AML-193 (cell line): Measurements from ENCODE around the gene TDP1.
"Not testable (repeated sequence)": the region's sequence is repeated elsewhere in the genome, so short reads cannot be mapped to it uniquely, and the experiment has no call there.

ENCODE experiments used
- DNase-seq, 2 experiments: peaks; one replicate each; lab custom pipeline; 2025; lab: John Stamatoyannopoulos, UW

Gene TDP1

DNA sequence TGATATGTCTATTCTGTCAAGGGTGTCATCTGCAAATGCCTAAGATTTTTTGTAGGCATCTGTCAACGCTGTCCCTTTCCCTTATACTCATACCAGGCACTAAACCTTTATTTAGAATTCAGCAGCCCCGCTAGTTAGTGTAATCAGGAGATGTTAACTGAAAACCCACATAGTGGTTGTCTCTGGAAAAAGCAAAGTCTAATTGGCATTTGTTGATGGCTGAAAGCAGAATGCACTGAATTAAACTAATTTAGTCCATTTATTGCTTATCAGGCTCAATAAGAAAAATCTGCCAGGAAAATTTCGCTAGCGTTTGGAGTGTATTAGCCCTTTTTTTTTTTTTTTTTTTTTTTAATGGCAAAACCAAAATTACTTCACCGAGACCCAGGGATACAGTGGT lies 34.5 kb downstream of the TDP1 start:
- no peak for DNase-seq

DNA sequence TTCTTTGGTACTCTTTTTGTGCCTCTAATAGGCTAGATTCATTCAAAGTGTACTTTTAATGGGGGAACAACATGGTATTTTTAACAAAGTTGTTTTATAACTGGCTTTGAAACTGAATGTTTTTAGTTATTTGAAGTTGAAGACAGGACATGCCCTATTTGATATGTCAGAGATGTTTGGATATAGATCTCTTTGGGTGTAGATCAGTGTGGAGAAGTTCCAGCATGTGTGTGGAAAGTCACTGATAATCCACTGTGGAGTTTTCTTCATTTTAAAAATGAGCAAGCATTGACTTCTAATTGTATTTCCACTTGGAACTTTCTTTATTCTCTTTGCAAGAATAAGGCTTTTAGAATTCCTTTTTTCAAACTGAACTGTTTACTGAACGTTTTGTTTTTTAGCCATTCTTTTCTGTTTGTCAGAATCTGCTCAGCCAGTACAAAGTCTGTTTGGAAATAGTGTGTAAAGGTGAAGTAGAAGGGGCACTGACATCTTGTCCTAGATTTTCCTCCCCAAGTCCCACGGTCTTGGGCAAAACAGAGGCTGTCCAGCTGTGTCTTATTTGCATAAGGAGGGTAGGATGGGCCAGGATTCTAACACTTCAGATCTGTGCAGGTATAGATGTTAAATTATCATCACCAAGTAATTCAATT lies 35.0 kb downstream of the TDP1 start:
- no peak for DNase-seq

DNA sequence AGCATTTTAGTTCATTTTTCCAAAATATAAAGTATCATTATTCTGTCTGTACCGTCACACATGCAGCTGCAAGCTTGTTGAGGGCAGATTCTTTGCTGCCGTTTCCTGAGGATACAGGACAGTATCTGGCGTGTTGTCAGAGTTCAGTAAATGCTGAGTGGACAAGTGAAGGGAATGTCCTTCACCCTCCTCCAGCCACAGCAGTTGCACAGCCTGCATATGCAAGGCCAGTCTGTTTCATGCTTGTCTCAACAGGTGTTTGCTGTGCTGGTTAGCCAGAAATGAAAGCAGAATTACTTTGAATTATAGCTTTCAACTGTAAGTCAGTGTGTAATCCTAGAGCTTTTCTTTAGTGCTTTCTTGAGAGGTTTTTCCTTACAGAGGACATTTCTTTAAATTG lies 36.5 kb downstream of the TDP1 start:
- DNase-seq, result no peak

DNA sequence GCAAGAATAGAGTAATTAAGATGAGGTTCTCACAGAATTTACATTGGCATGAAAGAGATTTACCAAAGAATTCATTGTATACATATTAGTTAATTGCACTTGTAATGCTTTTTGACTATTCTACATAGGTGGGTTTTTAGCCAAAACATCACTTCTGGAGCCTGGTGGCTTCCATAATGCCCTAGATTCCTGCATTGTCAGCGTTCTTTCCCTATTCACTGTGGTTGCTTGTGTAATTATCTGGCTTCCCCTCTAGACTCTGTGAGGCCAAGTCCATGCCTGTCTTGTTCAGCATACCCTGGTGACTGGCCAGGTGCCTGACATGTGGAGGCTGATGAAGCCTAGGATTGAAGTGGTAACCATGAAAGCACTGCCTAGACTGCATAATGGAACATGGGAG lies 41.2 kb downstream of the TDP1 start:
- no peak for DNase-seq

DNA sequence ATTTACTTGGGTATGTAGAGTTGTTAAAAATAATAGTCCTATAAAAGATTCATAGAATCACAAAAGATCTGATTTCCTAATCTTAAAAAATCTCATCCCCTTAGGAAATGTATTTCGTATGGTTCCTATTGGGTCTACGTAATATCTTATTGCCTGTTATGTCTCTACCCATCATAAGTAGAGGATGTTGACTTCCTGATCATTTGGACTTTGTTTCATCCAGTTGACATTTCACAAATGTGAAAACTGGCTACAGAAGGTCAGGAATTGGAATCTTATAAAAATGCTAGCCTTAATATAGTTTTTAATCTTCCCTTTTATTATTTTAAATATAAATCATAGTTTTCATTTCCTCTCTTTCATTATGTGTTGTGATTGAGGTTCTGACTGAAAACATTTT lies 45.2 kb downstream of the TDP1 start:
- no peak for DNase-seq

DNA sequence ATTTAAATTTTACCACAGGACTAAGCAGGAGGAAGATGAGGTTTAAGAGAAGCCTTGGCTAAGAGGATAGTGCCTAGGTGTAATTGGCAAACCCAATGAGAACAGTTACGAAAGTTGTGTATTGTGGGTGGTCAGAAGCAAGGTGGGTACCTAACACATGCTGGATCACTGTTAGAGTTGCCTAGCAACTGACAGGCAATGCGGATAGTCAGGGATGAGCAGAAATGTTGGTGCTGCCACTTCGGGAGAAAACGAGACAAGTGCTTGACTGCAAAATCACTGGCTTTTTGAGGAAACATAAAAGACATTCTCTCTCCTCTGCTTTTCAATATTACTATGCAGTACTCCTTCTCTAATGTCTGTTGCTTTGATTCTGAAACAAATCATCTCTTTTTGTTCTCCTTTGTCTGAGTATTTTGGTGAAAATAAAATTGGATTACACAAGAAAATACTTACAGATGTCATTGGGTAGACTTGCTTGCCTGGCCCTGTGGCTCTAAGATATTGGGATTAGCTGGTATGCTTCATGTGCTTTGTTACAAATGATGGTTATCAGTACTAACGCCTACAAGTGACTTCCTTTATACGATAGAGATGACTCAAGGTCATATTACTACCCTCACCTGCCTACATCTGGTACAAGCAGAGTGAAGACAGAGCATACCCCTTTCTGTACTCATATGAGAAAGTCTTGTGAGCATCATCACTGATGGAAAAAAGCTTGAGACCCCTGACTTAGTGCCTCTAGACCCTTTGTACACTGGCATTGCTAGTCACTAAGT lies 48.0 kb downstream of the TDP1 start:
- no peak for DNase-seq

DNA sequence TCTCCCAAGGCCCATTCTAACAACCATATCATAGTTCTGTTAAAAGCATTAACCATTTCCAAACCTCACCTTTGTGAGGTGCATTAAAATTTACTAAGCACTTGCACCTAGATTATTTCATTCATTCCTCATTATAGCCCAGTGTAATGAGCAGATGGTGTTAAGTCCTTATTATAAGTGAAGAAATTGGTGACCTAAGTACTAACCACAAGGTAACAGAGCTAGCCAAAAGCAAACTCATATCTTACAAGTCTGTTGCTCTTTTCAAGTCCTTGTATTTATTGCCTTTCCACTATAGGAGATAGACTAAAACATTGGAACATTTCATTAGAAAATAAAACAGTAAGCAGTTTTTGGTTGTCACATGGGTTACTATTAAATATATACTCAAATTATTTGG lies 49.7 kb downstream of the TDP1 start:
- DNase-seq, result no peak

DNA sequence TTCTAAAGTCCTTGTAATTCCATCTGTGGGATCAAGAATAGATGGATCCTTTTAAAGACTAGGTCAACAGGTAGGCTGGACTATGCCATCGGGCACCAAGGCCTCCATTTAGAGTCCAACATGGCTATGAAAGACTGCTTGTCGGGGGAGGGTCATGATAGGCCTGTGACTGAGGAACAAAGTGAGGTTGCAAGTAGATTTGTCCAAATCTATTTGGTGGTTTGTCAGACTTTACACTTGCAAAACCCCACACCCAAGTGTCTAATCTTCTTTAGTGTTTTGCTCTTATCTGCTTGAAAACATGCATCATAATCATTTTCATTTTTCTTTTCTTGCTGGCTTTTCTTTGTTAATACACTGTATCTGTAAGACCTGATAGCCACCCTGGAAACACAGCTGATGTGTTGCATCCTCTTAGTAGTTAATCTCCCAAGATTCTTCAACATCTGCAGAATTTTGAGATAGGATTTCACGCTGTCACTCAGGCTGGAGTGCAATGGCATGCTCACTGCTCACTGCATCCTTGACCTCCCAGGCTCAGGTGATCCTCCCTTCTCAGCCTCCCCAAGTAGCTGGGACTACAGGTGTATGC lies 50.3 kb downstream of the TDP1 start:
- DNase-seq, result no peak

DNA sequence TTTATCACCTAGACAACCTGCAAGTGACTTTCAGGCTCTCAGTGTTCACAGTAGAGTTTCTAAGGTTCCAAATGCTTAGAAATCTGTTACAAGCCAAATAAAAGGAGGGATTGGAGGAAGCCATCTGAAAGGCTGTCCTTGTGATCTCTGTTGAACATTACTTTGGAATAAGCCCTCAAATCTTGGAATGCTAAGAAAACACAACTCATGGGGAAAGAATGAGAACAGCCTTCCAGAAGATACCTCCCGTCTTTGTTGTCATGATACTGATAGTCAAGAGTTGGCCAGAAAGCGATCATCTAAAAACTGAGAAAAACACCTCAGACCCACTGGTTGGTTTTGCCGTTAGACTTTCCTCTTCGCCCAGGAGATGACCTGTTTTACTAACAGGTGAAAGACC lies 61.6 kb downstream of the TDP1 start:
- no peak for DNase-seq

DNA sequence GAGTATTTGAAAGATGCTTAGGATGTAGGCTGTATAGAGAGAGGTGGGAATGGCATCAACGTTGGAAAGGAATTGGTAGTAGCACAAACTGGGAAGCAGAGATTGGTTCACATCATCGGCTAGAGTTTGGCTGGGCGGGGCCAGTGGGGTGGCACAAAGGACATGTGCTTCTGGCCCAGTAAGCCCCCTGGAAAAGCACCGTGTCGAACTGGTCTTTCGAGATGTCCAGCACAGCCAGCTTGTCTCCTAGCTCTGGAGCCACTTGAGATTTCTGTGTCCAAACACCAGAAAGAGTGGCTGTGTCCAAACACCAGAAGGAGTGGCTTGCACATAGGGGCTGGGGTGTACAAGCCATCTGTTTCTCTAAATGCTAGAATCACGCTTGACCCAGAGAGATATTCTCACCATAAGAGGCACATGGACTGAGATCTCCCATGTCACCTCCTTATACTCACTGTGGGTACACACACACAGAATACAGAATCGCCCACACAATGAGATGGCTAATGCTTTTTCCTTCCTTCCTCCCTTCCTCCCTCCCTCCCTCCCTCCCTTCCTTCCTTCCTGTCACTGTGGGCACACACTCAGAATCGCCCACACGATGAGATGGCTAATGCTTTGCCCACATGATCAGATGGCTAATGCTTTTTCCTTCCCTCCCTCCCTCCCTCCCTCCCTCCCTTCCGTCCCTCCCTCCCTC lies 64.2 kb downstream of the TDP1 start:
- DNase-seq, result no peak

DNA sequence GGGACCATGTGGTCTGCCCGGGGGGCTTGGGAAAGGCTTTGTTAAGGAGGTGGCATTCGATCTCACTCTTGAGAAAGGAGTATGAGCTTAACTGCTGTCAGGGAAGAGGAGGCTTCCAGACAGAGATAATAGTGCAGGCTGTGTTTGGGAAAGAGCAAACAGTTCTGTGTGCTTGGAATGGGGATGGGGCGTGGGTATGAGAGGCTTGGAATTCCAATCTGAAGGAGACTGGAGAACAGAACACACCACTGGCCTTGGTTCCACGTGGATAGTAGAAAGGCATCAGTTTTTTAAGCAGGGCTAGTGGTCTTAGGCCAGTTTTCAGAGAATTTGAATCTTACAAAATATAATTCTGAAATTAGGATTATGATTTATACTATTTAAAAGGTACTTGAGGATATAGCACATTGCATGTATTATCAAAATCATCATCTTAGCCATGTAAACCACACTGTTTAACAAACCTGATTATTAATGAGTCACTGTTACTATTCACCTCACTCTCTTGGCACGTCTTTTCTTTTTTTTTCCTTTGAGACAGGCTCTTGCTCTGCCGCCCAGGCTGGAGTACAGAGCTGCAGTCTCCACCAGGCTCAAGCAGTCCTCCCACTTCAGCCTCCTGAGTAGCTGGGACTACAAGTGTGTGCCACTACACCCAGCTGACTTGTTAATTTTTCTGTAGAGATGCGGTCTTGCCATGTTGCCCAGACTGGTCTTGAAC lies 67.6 kb downstream of the TDP1 start:
- no peak for DNase-seq

DNA sequence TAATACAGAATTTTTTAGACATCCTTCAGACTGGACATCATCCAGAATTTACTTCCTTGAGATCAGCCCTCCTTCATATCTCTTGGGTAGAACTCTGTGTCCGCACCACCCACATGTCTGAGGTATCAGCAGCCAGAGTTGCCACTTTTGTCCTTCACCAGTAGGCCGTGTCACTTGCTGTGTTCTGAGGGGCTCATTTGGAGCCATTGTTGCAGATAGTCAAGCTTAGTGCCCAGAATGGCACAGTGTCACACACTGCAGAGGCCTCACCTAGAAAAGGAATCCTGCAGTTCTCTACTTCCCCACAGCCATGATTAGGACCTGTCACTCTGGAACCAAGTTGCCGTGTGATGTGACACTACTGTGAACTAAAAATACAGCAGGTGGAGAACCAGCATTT lies 69.2 kb downstream of the TDP1 start:
- no peak for DNase-seq

DNA sequence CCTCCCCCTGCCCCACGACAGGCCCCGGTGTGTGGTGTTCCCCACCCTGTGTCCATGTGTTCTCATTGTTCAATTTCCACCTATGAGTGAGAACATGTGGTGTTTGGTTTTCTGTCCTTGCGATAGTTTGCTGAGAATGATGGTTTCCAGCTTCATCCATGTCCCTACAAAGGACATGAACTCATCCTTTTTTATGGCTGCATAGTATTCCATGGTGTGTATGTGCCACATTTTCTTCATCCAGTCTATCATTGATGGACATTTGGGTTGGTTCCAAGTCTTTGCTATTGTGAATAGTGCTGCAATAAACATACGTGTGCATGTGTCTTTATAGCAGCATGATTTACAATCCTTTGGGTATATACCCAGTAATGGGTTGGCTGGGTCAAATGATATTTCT lies 70.9 kb downstream of the TDP1 start:
- not testable (repeated sequence) for DNase-seq

DNA sequence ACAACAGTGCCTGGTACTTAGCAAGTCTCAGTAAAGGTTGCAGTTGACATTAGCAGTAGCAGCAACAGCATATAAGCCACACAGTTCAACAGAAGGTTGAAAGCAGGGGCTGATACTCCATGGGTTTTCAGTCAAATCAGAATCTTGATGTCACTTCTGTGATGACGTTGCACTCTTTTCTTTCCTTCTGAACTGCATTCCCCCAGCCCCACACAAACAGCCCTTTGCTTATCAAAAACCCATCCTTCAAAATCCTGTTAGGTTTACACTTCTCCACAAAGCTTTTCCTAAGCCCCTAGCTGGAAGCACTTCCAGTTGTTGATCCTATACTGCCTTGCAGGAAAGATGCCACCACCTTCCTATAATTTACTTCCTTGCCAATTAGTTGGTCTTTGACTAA lies 72.1 kb downstream of the TDP1 start:
- no peak for DNase-seq

DNA sequence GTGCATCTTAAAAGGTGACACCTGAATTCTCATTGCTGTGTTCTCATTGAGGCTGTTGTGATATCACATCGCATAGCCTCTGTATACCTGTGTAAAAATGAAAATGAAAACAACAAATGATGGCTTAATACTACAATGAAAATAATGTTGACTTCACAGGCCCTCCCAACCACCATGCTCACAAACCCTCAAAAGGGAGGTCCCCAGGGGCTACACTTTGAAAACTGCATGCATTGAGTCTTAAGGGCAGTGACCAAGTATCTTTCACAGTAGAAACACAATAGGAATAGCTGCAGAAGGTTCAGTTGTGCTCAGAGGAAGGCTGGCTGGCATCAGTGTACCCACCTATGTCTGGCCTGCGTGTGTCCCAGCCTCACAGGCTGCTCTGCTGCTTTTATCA lies 78.4 kb downstream of the TDP1 start:
- no peak for DNase-seq

DNA sequence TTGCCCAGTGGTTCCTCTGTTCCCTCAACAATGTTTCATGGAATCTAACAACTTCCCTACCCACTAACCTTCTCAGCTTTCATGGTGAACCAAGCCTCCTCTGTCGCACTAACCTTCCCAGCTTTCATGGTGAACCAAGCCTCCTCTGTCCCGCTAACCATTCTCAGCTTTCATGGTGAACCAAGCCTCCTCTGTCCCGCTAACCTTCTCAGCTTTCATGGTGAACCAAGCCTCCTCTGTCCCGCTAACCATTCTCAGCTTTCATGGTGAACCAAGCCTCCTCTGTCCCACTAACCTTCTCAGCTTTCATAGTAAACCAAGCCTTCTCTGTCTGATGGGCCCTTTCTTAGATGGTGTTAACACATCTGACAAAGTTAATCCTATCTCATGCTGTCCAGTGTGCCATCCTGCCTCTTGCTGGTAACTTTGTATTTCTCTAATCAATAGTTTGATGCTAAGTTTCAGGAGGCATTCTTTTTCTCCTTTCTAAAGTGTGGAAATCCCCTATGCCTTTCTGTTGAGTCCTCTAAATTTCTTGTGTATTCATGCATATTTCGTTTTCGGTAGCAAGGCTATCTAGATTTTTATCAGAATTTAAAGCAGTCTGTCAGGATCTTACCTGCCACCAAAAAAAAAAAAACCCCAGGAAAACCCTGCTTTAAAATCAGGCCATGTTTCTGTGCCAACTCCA lies 79.3 kb downstream of the TDP1 start:
- DNase-seq, result no peak

DNA sequence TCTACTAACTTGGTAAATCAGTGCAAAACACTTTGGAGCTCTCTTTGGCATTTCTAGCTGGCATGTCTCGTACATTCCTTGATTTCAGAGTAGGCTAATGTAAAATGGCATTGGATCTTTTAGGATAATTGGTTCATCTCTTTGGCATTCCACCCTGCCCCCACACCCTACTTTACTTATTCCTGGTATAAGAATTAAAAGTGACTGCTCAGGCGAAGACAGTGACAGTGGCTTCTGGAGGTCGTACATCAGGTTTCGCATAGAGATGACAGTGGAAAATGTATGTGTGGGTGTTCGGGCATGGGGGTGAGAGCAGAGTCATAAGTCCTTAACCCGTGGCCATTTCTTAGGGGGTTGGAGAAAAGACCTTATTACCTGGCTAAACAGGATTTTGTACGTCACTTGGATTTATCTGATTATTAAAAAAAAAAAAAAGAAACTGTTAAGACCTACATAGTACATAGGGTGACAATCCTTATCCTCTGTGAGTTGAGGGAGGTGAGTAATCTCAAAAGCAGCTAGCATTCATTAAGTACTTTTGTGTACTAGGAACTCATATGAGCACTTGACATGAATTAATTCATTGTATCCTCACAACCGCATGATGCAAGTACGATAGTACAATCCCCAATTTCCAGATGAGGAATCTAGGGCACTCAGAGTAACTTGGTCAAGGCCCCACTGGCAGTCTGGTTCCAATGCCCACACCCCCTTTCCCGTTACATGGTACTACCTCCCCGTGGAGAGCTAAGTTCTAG lies 83.7 kb downstream of the TDP1 start:
- DNase-seq, result no peak

DNA sequence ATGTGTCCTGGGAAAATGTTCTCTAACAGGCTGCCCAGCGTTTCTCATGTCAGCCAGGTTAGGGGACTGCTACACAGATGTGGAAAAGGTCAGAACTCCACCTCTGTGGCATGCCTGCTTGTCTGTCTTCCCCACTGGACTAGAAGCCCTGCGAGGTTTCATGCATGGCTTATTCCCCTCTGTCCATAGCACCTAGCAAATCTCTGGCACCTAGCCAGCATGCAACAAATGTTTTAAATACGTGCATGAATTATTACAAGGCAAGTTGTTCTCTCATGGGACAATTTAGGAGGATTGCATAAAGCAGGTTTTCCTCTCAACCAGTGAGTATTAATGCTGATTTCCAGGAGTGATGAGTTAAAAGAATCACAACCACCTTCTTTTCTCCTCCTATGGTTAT lies 84.7 kb downstream of the TDP1 start:
- DNase-seq, result no peak

DNA sequence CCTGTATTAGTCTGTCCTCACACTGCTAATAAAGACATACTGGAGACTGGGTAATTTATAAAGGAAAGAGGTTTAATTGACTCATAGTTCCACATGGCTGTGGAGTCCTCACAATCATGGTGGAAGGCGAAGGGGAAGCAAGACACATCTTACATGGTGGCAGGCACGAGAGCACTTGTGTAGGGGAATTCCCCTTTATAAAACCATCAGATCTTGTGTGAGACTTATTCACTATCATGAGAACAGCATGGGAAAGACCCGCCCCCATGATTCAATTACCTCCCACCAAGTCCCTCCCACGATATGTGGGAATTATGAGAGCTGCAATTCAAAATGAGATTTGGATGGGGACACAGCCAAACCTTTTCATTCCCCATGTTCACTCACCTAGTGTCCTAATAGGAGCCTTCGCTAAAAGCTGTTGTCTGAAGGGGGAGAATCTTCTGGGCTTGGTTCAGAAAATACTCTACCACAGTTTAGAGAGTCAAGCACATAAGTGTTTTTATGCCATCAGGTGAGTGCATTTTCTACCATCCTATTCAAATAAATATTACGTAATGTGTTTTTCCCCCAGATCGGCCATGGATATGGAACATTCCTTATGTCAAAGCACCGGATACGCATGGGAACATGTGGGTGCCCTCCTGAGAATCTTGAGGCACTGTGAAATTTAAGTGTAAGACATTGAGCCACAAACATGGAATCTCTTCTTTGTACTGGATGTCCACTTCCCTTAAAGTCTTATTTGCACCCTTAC lies 86.9 kb downstream of the TDP1 start:
- no peak for DNase-seq

DNA sequence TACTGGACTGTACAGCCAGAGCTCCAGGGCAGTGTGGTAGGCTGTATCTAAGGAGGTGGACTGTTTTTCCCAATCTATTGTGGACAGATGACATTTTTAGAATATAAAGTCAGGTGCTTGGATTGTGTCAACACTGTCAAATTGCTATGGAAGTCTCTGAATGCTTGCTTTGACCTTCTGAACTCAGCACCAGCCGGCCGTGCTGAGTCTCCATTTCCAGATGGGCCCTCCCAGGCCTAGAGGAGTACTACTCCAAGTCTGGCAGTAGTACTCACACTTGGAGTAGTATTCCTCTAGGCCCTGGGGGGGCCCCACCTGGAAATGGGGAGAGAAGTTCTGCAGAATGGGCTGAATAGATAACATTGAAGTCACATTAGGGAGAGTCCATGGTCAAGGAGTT lies 89.9 kb downstream of the TDP1 start:
- no peak for DNase-seq
